ENCODE results near the gene BLM. TPM values are rescaled to one million over a fixed set of nuclear protein-coding genes. Genes with fewer than 3 reads are reported as not detected.

The BLM gene
- total RNA-seq, 1 donor = 1.4 TPM

GRCh38 chr15:90829942-90830440 is 112.8 kb downstream of the BLM start:
- no peak overlapping the region for H3K4me2 ChIP-seq (ENCODE audit: insufficient read depth, low read length)
- H3K9me3 ChIP-seq (ENCODE audit: low read depth, low read length) = no peaks in the 10 kb centered on the region
- no peak overlapping the region for H3K4me3 ChIP-seq (ENCODE audit: insufficient read depth, low read length)
- TF ChIP-seq CTCF (IDR thresholded peaks at IDR 0.05; ENCODE audit: extremely low read depth, low read depth, low read length) = no peak
- H3K4me1 ChIP-seq (ENCODE audit: insufficient read depth, low read length) = no peaks in the 10 kb centered on the region
- H3K79me2 ChIP-seq (ENCODE audit: insufficient read depth, low read length) = no peaks in the 10 kb centered on the region
- DNase-seq (ENCODE audit: insufficient read length, low spot score, missing footprints) = no peak
- no peak overlapping the region for H3K27ac ChIP-seq (ENCODE audit: low read depth, low read length)
- no peaks in the 10 kb centered on the region for H4K20me1 ChIP-seq (ENCODE audit: insufficient read depth, low read length)
- no peak overlapping the region for H2AFZ ChIP-seq (ENCODE audit: low read length)
- no peaks in the 10 kb centered on the region for H3K36me3 ChIP-seq (ENCODE audit: insufficient read depth, low read length)
- H3K27me3 ChIP-seq (ENCODE audit: insufficient read depth, low read length) = no peaks in the 10 kb centered on the region

- H3K27me3 ChIP-seq (ENCODE audit: insufficient read depth, low read length) = no peaks in the 10 kb centered on the region
- H3K4me2 ChIP-seq (ENCODE audit: insufficient read depth, low read length) = no peak overlapping the region
- H3K27ac ChIP-seq (ENCODE audit: low read depth, low read length) = no peak overlapping the region
- H3K4me3 ChIP-seq (ENCODE audit: insufficient read depth, low read length) = no peak overlapping the region
- DNase-seq (ENCODE audit: insufficient read length, low spot score, missing footprints) = peak; percentile 27
- no peak for TF ChIP-seq CTCF (IDR thresholded peaks at IDR 0.05; ENCODE audit: extremely low read depth, low read depth, low read length)
- H3K36me3 ChIP-seq (ENCODE audit: insufficient read depth, low read length) = no peaks in the 10 kb centered on the region
- no peak overlapping the region for H2AFZ ChIP-seq (ENCODE audit: low read length)
- H3K79me2 ChIP-seq (ENCODE audit: insufficient read depth, low read length) = no peaks in the 10 kb centered on the region
- H3K4me1 ChIP-seq (ENCODE audit: insufficient read depth, low read length) = peaks cover 6% of the 10 kb centered on the region
- no peaks in the 10 kb centered on the region for H3K9me3 ChIP-seq (ENCODE audit: low read depth, low read length)
- no peaks in the 10 kb centered on the region for H4K20me1 ChIP-seq (ENCODE audit: insufficient read depth, low read length)
Observed at GRCh38 chr15:90834626-90835025, 117.5 kb downstream of the BLM start.

GRCh38 chr15:90836296-90836871 is 119.2 kb downstream of the BLM start:
- Histone ChIP-seq H3K4me1 (ENCODE audit: insufficient read depth, low read length) (peaks cover 6% of the 10 kb centered on the region), H3K79me2 (ENCODE audit: insufficient read depth, low read length) (no peaks in the 10 kb centered on the region), H3K4me3 (ENCODE audit: insufficient read depth, low read length) (no peak overlapping the region), H3K27ac (ENCODE audit: low read depth, low read length) (no peak overlapping the region), H3K4me2 (ENCODE audit: insufficient read depth, low read length) (no peak overlapping the region), H4K20me1 (ENCODE audit: insufficient read depth, low read length) (no peaks in the 10 kb centered on the region), H2AFZ (ENCODE audit: low read length) (no peak overlapping the region), H3K9me3 (ENCODE audit: low read depth, low read length) (no peaks in the 10 kb centered on the region), H3K36me3 (ENCODE audit: insufficient read depth, low read length) (no peaks in the 10 kb centered on the region), H3K27me3 (ENCODE audit: insufficient read depth, low read length) (no peaks in the 10 kb centered on the region)
- DNase-seq (ENCODE audit: insufficient read length, low spot score, missing footprints) = peak; percentile 89
- no peak for TF ChIP-seq CTCF (IDR thresholded peaks at IDR 0.05; ENCODE audit: extremely low read depth, low read depth, low read length)

GRCh38 chr15:90837094-90837493 is 119.9 kb downstream of the BLM start:
- no peaks in the 10 kb centered on the region for H4K20me1 ChIP-seq (ENCODE audit: insufficient read depth, low read length)
- no peak overlapping the region for H3K4me3 ChIP-seq (ENCODE audit: insufficient read depth, low read length)
- peak; percentile 48 for DNase-seq (ENCODE audit: insufficient read length, low spot score, missing footprints)
- H3K4me1 ChIP-seq (ENCODE audit: insufficient read depth, low read length) = peaks cover 6% of the 10 kb centered on the region
- no peaks in the 10 kb centered on the region for H3K27me3 ChIP-seq (ENCODE audit: insufficient read depth, low read length)
- TF ChIP-seq CTCF (IDR thresholded peaks at IDR 0.05; ENCODE audit: extremely low read depth, low read depth, low read length) = no peak
- H3K79me2 ChIP-seq (ENCODE audit: insufficient read depth, low read length) = no peaks in the 10 kb centered on the region
- no peaks in the 10 kb centered on the region for H3K9me3 ChIP-seq (ENCODE audit: low read depth, low read length)
- H3K36me3 ChIP-seq (ENCODE audit: insufficient read depth, low read length) = no peaks in the 10 kb centered on the region
- no peak overlapping the region for H2AFZ ChIP-seq (ENCODE audit: low read length)
- no peak overlapping the region for H3K27ac ChIP-seq (ENCODE audit: low read depth, low read length)
- no peak overlapping the region for H3K4me2 ChIP-seq (ENCODE audit: insufficient read depth, low read length)
